ENCODE data around the gene DPH1. TPM values are rescaled to one million over a fixed set of nuclear protein-coding genes. Genes with fewer than 3 reads are reported as not detected.
"Not testable (repeated sequence)": the region's sequence is repeated elsewhere in the genome, so short reads cannot be mapped to it uniquely, and the experiment has no call there.

The DPH1 gene
- total RNA-seq: 47.5 TPM

- peaks cover 26% of the 10 kb centered on the region for H3K4me1 ChIP-seq (ENCODE audit: insufficient read depth, low read length)
- peaks cover 32% of the 10 kb centered on the region for H3K27me3 ChIP-seq (ENCODE audit: insufficient read depth, low read length)
- peak within 1 kb of the TSS; percentile 91 for H3K4me3 ChIP-seq (ENCODE audit: low read length)
- H3K9me3 ChIP-seq (ENCODE audit: low read depth, low read length): no peaks in the 10 kb centered on the region
Observed at GRCh38 chr17:2029911-2030778, at the start of gene DPH1. Gene DPH1 (plus strand): TSS chr17:2030153. CDS start chr17:2030170, 17 bp downstream.

- Histone ChIP-seq H3K27me3 (ENCODE audit: insufficient read depth, low read length) (peaks cover 16% of the 10 kb centered on the region), H3K4me1 (ENCODE audit: insufficient read depth, low read length) (no peaks in the 10 kb centered on the region), H3K9me3 (ENCODE audit: low read depth, low read length) (no peaks in the 10 kb centered on the region), H3K4me3 (ENCODE audit: low read length) (no peak overlapping the region)
Observed at GRCh38 chr17:1980665-1981250, 49.2 kb upstream of the DPH1 start.

- H3K9me3 ChIP-seq (ENCODE audit: low read depth, low read length): not testable (repeated sequence)
Observed at GRCh38 chr17:1982793-1983366, 47.1 kb upstream of the DPH1 start.

GRCh38 chr17:1985093-1985492 is 44.9 kb upstream of the DPH1 start:
- H3K4me3 ChIP-seq (ENCODE audit: low read length): no peak overlapping the region
- no peaks in the 10 kb centered on the region for H3K27me3 ChIP-seq (ENCODE audit: insufficient read depth, low read length)
- H3K9me3 ChIP-seq (ENCODE audit: low read depth, low read length): no peaks in the 10 kb centered on the region
- no peaks in the 10 kb centered on the region for H3K4me1 ChIP-seq (ENCODE audit: insufficient read depth, low read length)

More at GRCh38 chr17:1982793-1983366, 47.1 kb upstream of the DPH1 start:
- not testable (repeated sequence) for H3K4me3 ChIP-seq (ENCODE audit: low read length); H3K27me3 ChIP-seq (ENCODE audit: insufficient read depth, low read length); H3K4me1 ChIP-seq (ENCODE audit: insufficient read depth, low read length)

- no peaks in the 10 kb centered on the region for H3K4me1 ChIP-seq (ENCODE audit: insufficient read depth, low read length)
- H3K27me3 ChIP-seq (ENCODE audit: insufficient read depth, low read length): no peaks in the 10 kb centered on the region
- H3K4me3 ChIP-seq (ENCODE audit: low read length): no peak overlapping the region
- no peaks in the 10 kb centered on the region for H3K9me3 ChIP-seq (ENCODE audit: low read depth, low read length)
Observed at GRCh38 chr17:1985686-1986085, 44.3 kb upstream of the DPH1 start.

GRCh38 chr17:1986783-1987451 is 43.0 kb upstream of the DPH1 start:
- H3K4me3 ChIP-seq (ENCODE audit: low read length): no peak overlapping the region
- H3K4me1 ChIP-seq (ENCODE audit: insufficient read depth, low read length): no peaks in the 10 kb centered on the region
- H3K27me3 ChIP-seq (ENCODE audit: insufficient read depth, low read length): no peaks in the 10 kb centered on the region
- no peaks in the 10 kb centered on the region for H3K9me3 ChIP-seq (ENCODE audit: low read depth, low read length)

- Histone ChIP-seq H3K9me3 (ENCODE audit: low read depth, low read length) (no peaks in the 10 kb centered on the region), H3K4me3 (ENCODE audit: low read length) (no peak overlapping the region), H3K4me1 (ENCODE audit: insufficient read depth, low read length) (no peaks in the 10 kb centered on the region), H3K27me3 (ENCODE audit: insufficient read depth, low read length) (no peaks in the 10 kb centered on the region)
Observed at GRCh38 chr17:1989135-1989534, 40.8 kb upstream of the DPH1 start.

- no peaks in the 10 kb centered on the region for H3K9me3 ChIP-seq (ENCODE audit: low read depth, low read length)
- no peaks in the 10 kb centered on the region for H3K4me1 ChIP-seq (ENCODE audit: insufficient read depth, low read length)
- no peak overlapping the region for H3K4me3 ChIP-seq (ENCODE audit: low read length)
- peaks cover 10% of the 10 kb centered on the region for H3K27me3 ChIP-seq (ENCODE audit: insufficient read depth, low read length)
Observed at GRCh38 chr17:1992541-1992940, 37.4 kb upstream of the DPH1 start.

- no peaks in the 10 kb centered on the region for H3K4me1 ChIP-seq (ENCODE audit: insufficient read depth, low read length)
- no peaks in the 10 kb centered on the region for H3K9me3 ChIP-seq (ENCODE audit: low read depth, low read length)
- H3K4me3 ChIP-seq (ENCODE audit: low read length): no peak overlapping the region
- H3K27me3 ChIP-seq (ENCODE audit: insufficient read depth, low read length): peaks cover 14% of the 10 kb centered on the region
Observed at GRCh38 chr17:1994707-1995106, 35.2 kb upstream of the DPH1 start.

- Histone ChIP-seq H3K4me1 (ENCODE audit: insufficient read depth, low read length) (no peaks in the 10 kb centered on the region), H3K9me3 (ENCODE audit: low read depth, low read length) (no peaks in the 10 kb centered on the region), H3K4me3 (ENCODE audit: low read length) (no peak overlapping the region), H3K27me3 (ENCODE audit: insufficient read depth, low read length) (peaks cover 19% of the 10 kb centered on the region)
Observed at GRCh38 chr17:1995321-1995892, 34.5 kb upstream of the DPH1 start.

GRCh38 chr17:1995907-1996799 is 33.8 kb upstream of the DPH1 start:
- Histone ChIP-seq H3K4me3 (ENCODE audit: low read length) (no peak overlapping the region), H3K27me3 (ENCODE audit: insufficient read depth, low read length) (peaks cover 19% of the 10 kb centered on the region), H3K9me3 (ENCODE audit: low read depth, low read length) (no peaks in the 10 kb centered on the region), H3K4me1 (ENCODE audit: insufficient read depth, low read length) (no peaks in the 10 kb centered on the region)

GRCh38 chr17:1996800-1997288 is 33.1 kb upstream of the DPH1 start:
- H3K27me3 ChIP-seq (ENCODE audit: insufficient read depth, low read length): peaks cover 19% of the 10 kb centered on the region
- H3K4me3 ChIP-seq (ENCODE audit: low read length): no peak overlapping the region
- H3K4me1 ChIP-seq (ENCODE audit: insufficient read depth, low read length): no peaks in the 10 kb centered on the region
- H3K9me3 ChIP-seq (ENCODE audit: low read depth, low read length): no peaks in the 10 kb centered on the region

GRCh38 chr17:1997289-1997926 is 32.5 kb upstream of the DPH1 start:
- H3K27me3 ChIP-seq (ENCODE audit: insufficient read depth, low read length): peaks cover 19% of the 10 kb centered on the region
- H3K4me1 ChIP-seq (ENCODE audit: insufficient read depth, low read length): no peaks in the 10 kb centered on the region
- no peak overlapping the region for H3K4me3 ChIP-seq (ENCODE audit: low read length)
- H3K9me3 ChIP-seq (ENCODE audit: low read depth, low read length): no peaks in the 10 kb centered on the region

All from mononuclear cell (primary cell).